GM23338 (cell line): ENCODE data around the gene HS6ST1.

Source experiments
- CREB1 ChIP-seq: fragments of 250-450 bp; sonication (Bioruptor Pico); IDR thresholded peaks from 2 replicates; pipeline ENCODE4 v1.5.0; 2020; ENCODE audit warnings: low read depth, mild to moderate bottlenecking, moderate library complexity
- EZH2 ChIP-seq: fragments of 200-600 bp; sonication (generic); IDR thresholded peaks from one replicate; pipeline ENCODE4 v1.8.0; 2017; ENCODE audit warnings: antibody characterized with exemption, mild to moderate bottlenecking, low read depth; ENCODE audit not compliant: unreplicated experiment
- EZH2phosphoT487 ChIP-seq: fragments of 200-600 bp; sonication (generic); IDR thresholded peaks from one replicate; pipeline ENCODE4 v1.8.1; 2018; ENCODE audit warnings: antibody characterized with exemption; ENCODE audit not compliant: unreplicated experiment
- JUNB ChIP-seq: IDR thresholded peaks from one replicate; pipeline ENCODE4 v1.6.1; 2016; ENCODE audit warnings: antibody characterized with exemption; ENCODE audit not compliant: unreplicated experiment
- NANOG ChIP-seq: IDR thresholded peaks from 2 replicates; pipeline ENCODE4 v1.6.1; 2016; ENCODE audit warnings: antibody characterized with exemption, borderline replicate concordance
- POLR2AphosphoS5 ChIP-seq: IDR thresholded peaks from 2 replicates; pipeline ENCODE4 v1.6.1; 2016; ENCODE audit warnings: antibody characterized with exemption, low read depth
- STAT1 ChIP-seq: IDR thresholded peaks from one replicate; pipeline ENCODE4 v1.6.1; 2016; ENCODE audit warnings: antibody characterized with exemption; ENCODE audit not compliant: unreplicated experiment
- ZNF331 ChIP-seq: fragments of 250-450 bp; sonication (Bioruptor Pico); IDR thresholded peaks from 2 replicates; pipeline ENCODE4 v1.5.0; 2020; ENCODE audit warnings: low read depth, mild to moderate bottlenecking, moderate library complexity
- TF ChIP-seq, protein P1 (sequence below), 2 experiments: fragments of 200-600 bp in 1 of 2; sonication (generic) in 1 of 2; conservative IDR thresholded peaks; 2 replicates each; pipeline versions ENCODE4 v1.5.1 to v1.6.1; 2016 to 2017; ENCODE audit warnings: antibody characterized with exemption in 2 of 2, low read depth in 2 of 2, mild to moderate bottlenecking in 2 of 2, moderate library complexity in 1 of 2
- TF ChIP-seq, protein P2 (sequence below): IDR thresholded peaks from one replicate; pipeline ENCODE4 v1.6.1; 2018; ENCODE audit warnings: antibody characterized with exemption; ENCODE audit not compliant: unreplicated experiment

DNA sequence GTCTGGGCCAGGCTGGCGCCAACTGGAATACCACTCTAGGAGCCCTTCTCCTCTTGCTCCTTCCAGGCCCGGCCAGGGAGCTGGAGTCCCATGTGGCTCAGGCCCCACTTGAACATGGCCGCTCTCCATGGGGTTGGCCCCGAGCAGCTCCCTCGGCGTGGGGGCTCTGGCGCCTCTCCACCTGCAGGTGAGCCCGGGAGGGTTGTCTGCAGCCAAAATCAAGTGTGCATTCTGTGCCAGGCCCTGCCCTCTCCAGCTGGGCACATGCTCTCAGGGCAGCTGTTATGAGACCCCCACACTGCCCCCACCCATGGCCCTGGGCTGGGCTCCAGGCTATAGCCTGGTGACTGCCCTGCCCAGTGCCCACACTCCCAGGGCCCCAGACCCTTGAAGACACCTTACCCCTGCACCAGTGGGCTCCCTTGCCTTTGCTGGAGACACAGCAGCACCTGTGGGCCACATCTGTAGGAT, 45.8 kb upstream of the HS6ST1 start:
- TF ChIP-seq EZH2 (no peak), POLR2AphosphoS5 (no peak), JUNB (no peak), ZNF331 (CRISPR knock-in tag) (no peak), NANOG (no peak), CREB1 (CRISPR knock-in tag) (no peak), EZH2phosphoT487 (no peak), STAT1 (no peak)
- TF ChIP-seq, protein P1, sequence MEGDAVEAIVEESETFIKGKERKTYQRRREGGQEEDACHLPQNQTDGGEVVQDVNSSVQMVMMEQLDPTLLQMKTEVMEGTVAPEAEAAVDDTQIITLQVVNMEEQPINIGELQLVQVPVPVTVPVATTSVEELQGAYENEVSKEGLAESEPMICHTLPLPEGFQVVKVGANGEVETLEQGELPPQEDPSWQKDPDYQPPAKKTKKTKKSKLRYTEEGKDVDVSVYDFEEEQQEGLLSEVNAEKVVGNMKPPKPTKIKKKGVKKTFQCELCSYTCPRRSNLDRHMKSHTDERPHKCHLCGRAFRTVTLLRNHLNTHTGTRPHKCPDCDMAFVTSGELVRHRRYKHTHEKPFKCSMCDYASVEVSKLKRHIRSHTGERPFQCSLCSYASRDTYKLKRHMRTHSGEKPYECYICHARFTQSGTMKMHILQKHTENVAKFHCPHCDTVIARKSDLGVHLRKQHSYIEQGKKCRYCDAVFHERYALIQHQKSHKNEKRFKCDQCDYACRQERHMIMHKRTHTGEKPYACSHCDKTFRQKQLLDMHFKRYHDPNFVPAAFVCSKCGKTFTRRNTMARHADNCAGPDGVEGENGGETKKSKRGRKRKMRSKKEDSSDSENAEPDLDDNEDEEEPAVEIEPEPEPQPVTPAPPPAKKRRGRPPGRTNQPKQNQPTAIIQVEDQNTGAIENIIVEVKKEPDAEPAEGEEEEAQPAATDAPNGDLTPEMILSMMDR (conservative IDR thresholded peaks at IDR 0.05; ENCODE audit: low read depth in 2 of 2), result no peak
- TF ChIP-seq, protein P2, sequence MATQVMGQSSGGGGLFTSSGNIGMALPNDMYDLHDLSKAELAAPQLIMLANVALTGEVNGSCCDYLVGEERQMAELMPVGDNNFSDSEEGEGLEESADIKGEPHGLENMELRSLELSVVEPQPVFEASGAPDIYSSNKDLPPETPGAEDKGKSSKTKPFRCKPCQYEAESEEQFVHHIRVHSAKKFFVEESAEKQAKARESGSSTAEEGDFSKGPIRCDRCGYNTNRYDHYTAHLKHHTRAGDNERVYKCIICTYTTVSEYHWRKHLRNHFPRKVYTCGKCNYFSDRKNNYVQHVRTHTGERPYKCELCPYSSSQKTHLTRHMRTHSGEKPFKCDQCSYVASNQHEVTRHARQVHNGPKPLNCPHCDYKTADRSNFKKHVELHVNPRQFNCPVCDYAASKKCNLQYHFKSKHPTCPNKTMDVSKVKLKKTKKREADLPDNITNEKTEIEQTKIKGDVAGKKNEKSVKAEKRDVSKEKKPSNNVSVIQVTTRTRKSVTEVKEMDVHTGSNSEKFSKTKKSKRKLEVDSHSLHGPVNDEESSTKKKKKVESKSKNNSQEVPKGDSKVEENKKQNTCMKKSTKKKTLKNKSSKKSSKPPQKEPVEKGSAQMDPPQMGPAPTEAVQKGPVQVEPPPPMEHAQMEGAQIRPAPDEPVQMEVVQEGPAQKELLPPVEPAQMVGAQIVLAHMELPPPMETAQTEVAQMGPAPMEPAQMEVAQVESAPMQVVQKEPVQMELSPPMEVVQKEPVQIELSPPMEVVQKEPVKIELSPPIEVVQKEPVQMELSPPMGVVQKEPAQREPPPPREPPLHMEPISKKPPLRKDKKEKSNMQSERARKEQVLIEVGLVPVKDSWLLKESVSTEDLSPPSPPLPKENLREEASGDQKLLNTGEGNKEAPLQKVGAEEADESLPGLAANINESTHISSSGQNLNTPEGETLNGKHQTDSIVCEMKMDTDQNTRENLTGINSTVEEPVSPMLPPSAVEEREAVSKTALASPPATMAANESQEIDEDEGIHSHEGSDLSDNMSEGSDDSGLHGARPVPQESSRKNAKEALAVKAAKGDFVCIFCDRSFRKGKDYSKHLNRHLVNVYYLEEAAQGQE, result no peak
